Immature natural killer cell (primary cell): ENCODE measurements around the gene LCE5A. TPM values are rescaled to one million over a fixed set of nuclear protein-coding genes. Genes with fewer than 3 reads are reported as not detected.
"Not testable (repeated sequence)": the region's sequence is repeated elsewhere in the genome, so short reads cannot be mapped to it uniquely, and the experiment has no call there.

Source experiments
- DNase-seq, 3 donors: peaks; one replicate each; pipeline ENCODE4 v3.0.0; 2022; ENCODE audit warnings: mixed read lengths in 1 of 3
- H3K27ac Mint-ChIP-seq, 6 donors: one replicate each; pipeline ENCODE4 v1.8.0; 2020; ENCODE audit warnings: mixed read lengths in 6 of 6, mild to moderate bottlenecking in 5 of 6, inconsistent platforms in 4 of 6, moderate library complexity in 3 of 6
- H3K27me3 Mint-ChIP-seq, 3 donors: one replicate each; pipeline ENCODE4 v1.8.0; 2020 to 2021; ENCODE audit warnings: low read depth in 3 of 3, mild to moderate bottlenecking in 3 of 3, mixed read lengths in 3 of 3, moderate library complexity in 3 of 3, inconsistent platforms in 1 of 3
- H3K36me3 Mint-ChIP-seq, 3 donors: one replicate each; pipeline ENCODE4 v1.8.0; 2020; ENCODE audit warnings: mixed read lengths in 3 of 3, inconsistent platforms in 2 of 3, mild to moderate bottlenecking in 2 of 3
- H3K4me1 Mint-ChIP-seq, 2 donors: one replicate each; pipeline ENCODE4 v1.8.0; 2020; ENCODE audit warnings: inconsistent platforms in 2 of 2, mild to moderate bottlenecking in 2 of 2, mixed read lengths in 2 of 2, moderate library complexity in 1 of 2
- H3K4me3 Mint-ChIP-seq, 5 donors: one replicate each; pipeline ENCODE4 v1.8.0; 2020; ENCODE audit warnings: mild to moderate bottlenecking in 5 of 5, mixed read lengths in 5 of 5, inconsistent platforms in 3 of 5, moderate library complexity in 3 of 5
- H3K9me3 Mint-ChIP-seq, 6 donors: one replicate each; pipeline ENCODE4 v1.8.0; 2020; ENCODE audit warnings: mild to moderate bottlenecking in 6 of 6, mixed read lengths in 6 of 6, inconsistent platforms in 4 of 6, moderate library complexity in 3 of 6
- polyA plus RNA-seq, 3 donors: library from polyadenylated mRNA; unstranded; fragments of 300-500 nt; fragmentation: Illumina TruSeq; gene quantifications; one replicate each; pipeline ENCODE4 v1.2.3, GENCODE V29; 2021

LCE5A gene
- polyA plus RNA-seq: not detected

DNA sequence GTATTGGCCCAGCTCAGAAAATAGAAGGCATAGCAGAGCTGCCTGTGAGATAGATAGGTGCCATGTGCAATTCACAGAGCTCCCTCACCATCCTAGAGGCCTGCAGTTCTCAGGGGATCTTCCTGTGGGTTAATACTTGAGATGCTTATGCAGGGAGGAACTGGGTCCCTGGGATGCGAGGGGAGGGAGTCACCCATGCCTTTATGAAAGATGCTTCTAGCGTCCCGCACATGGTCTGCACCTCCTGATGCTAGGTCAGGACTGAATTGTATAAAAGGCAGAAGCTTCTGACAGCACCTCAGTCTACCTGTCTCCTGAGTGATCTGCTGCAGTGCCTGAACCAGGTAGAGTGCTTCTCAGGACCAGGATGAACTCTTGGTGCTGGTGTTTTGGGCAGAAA lies at the start of gene LCE5A:
TSS of gene LCE5A (plus strand) at position 301 of the 400 bp plus-strand sequence. CDS start 732 bp downstream, outside the sequence.
- Mint-ChIP-seq H3K36me3 (no peaks in the 10 kb centered on the region), H3K4me3 (no peak within 1 kb of the TSS), H3K27me3 (peaks cover 7 to 24% (median 18%) of the 10 kb centered on the region in 3 donors), H3K9me3 (peaks cover 0 to 2% (median 0%) of the 10 kb centered on the region in 6 donors), H3K27ac (no peak within 1 kb of the TSS), H3K4me1 (no peaks in the 10 kb centered on the region)
- no peak for DNase-seq

DNA sequence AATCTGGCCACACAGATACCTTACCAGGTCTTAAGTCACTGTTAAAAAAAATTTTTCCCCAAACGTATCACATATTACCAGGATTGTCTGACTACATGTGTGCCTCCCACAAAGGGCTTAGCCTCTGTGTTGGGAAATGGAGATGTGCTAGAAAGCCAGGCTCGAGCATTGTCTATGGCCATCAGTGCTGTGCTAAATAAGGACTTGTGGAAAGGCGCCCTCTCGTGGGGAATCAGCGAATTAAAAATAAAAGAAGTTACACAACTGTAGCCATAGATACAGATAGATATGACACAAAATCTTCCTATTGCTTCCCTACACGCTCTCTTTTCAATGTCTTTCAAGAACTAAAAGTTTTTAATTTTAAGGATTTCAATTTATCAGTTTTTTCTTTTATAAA lies 49.1 kb upstream of the LCE5A start:
- H3K27ac Mint-ChIP-seq: peak overlapping the region in 4 of 6 donors; percentile 28 to 66 (median 44)

DNA sequence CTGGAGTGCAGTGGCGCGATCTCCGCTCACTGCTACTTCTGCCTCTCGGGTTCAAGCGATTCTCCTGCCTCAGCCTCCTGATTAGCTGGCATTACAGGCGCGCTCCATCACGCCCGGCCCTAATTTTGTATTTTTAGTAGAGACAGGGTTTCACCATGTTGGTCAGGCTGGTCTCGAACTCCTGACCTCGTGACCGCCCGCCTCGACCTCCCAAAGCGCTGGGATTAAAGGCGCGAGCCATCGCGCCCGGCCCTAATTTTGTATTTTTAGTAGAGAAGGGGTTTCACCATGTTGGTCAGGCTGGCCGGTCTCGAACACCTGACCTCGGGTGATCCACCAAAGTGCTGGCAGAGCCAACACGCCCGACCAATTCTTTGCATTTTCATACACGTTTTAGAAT lies 48.0 kb upstream of the LCE5A start:
- Mint-ChIP-seq H3K27ac (no peak overlapping the region), H3K4me1 (peaks cover 29 to 35% of the 10 kb centered on the region in 2 donors), H3K4me3 (no peak overlapping the region), H3K36me3 (peaks cover 0 to 4% (median 0%) of the 10 kb centered on the region in 3 donors), H3K9me3 (no peaks in the 10 kb centered on the region), H3K27me3 (peaks cover 5 to 11% (median 9%) of the 10 kb centered on the region in 3 donors)
- DNase-seq: no peak

More for the DNA sequence above, 49.1 kb upstream of the LCE5A start:
- DNase-seq: peak; percentile 49 to 64 (median 57)
- Mint-ChIP-seq H3K9me3 (no peaks in the 10 kb centered on the region), H3K4me3 (peak overlapping the region in 2 of 5 donors; percentile 9 to 65), H3K27me3 (peaks cover 5 to 6% (median 6%) of the 10 kb centered on the region in 3 donors), H3K4me1 (peaks cover 29 to 35% of the 10 kb centered on the region in 2 donors), H3K36me3 (peaks cover 0 to 4% (median 0%) of the 10 kb centered on the region in 3 donors)

GRCh38 chr1:152466217-152466616 lies 44.4 kb upstream of the LCE5A start:
- no peak overlapping the region for H3K27ac Mint-ChIP-seq
- peaks cover 0 to 4% (median 0%) of the 10 kb centered on the region in 3 donors for H3K36me3 Mint-ChIP-seq
- peaks cover 3 to 20% (median 17%) of the 10 kb centered on the region in 3 donors for H3K27me3 Mint-ChIP-seq
- H3K4me1 Mint-ChIP-seq: peaks cover 4 to 5% of the 10 kb centered on the region in 2 donors
- DNase-seq: no peak
- H3K4me3 Mint-ChIP-seq: no peak overlapping the region
- H3K9me3 Mint-ChIP-seq: no peaks in the 10 kb centered on the region

- Mint-ChIP-seq H3K27ac (no peak overlapping the region), H3K27me3 (peaks cover 0 to 5% (median 3%) of the 10 kb centered on the region in 3 donors), H3K36me3 (peaks cover 5 to 6% (median 6%) of the 10 kb centered on the region in 3 donors), H3K4me1 (peaks cover 0 to 2% of the 10 kb centered on the region in 2 donors), H3K9me3 (peaks cover 0 to 29% (median 5%) of the 10 kb centered on the region in 6 donors), H3K4me3 (no peak overlapping the region)
- no peak for DNase-seq
These were observed 36.6 kb upstream of the LCE5A start for GRCh38 chr1:152473887-152474537.

GRCh38 chr1:152479792-152480595 lies 30.6 kb upstream of the LCE5A start:
- DNase-seq: peak; percentile 49 to 66 (median 53)
- Mint-ChIP-seq H3K4me3 (peak overlapping the region in 4 of 5 donors; percentile 31 to 70 (median 58)), H3K36me3 (peaks cover 5 to 6% (median 6%) of the 10 kb centered on the region in 3 donors), H3K9me3 (peaks cover 0 to 25% (median 5%) of the 10 kb centered on the region in 6 donors), H3K27ac (peak overlapping the region; percentile 25 to 92 (median 70)), H3K27me3 (no peaks in the 10 kb centered on the region), H3K4me1 (peaks cover 8 to 15% of the 10 kb centered on the region in 2 donors)

- DNase-seq: no peak
- no peak overlapping the region for H3K4me3 Mint-ChIP-seq
- H3K27me3 Mint-ChIP-seq: no peaks in the 10 kb centered on the region
- H3K27ac Mint-ChIP-seq: no peak overlapping the region
- H3K4me1 Mint-ChIP-seq: peaks cover 8 to 15% of the 10 kb centered on the region in 2 donors
- H3K36me3 Mint-ChIP-seq: peaks cover 2 to 3% (median 3%) of the 10 kb centered on the region in 3 donors
- peaks cover 0 to 8% (median 3%) of the 10 kb centered on the region in 6 donors for H3K9me3 Mint-ChIP-seq
These were observed 28.5 kb upstream of the LCE5A start for GRCh38 chr1:152481869-152482664.

GRCh38 chr1:152486400-152487006 lies 24.1 kb upstream of the LCE5A start:
- Mint-ChIP-seq H3K36me3 (no peaks in the 10 kb centered on the region), H3K27ac (no peak overlapping the region), H3K4me1 (no peaks in the 10 kb centered on the region), H3K4me3 (no peak overlapping the region), H3K27me3 (peaks cover 0 to 7% (median 5%) of the 10 kb centered on the region in 3 donors), H3K9me3 (peaks cover 0 to 5% (median 0%) of the 10 kb centered on the region in 6 donors)
- no peak for DNase-seq

- no peak for DNase-seq
- Mint-ChIP-seq H3K27me3 (peaks cover 0 to 7% (median 5%) of the 10 kb centered on the region in 3 donors), H3K4me1 (no peaks in the 10 kb centered on the region), H3K36me3 (no peaks in the 10 kb centered on the region), H3K9me3 (peaks cover 0 to 5% (median 0%) of the 10 kb centered on the region in 6 donors), H3K4me3 (no peak overlapping the region), H3K27ac (no peak overlapping the region)
These were observed 22.7 kb upstream of the LCE5A start for GRCh38 chr1:152487871-152488270.

- not testable (repeated sequence) for H3K4me3 Mint-ChIP-seq, H3K9me3 Mint-ChIP-seq, H3K27ac Mint-ChIP-seq, DNase-seq, H3K4me1 Mint-ChIP-seq, H3K36me3 Mint-ChIP-seq
- H3K27me3 Mint-ChIP-seq: peaks cover 0 to 14% (median 6%) of the 10 kb centered on the region in 3 donors
These were observed 19.1 kb upstream of the LCE5A start for GRCh38 chr1:152491537-152491936.

- no peaks in the 10 kb centered on the region for H3K4me1 Mint-ChIP-seq
- peaks cover 0 to 1% (median 0%) of the 10 kb centered on the region in 6 donors for H3K9me3 Mint-ChIP-seq
- H3K4me3 Mint-ChIP-seq: no peak overlapping the region
- H3K36me3 Mint-ChIP-seq: no peaks in the 10 kb centered on the region
- no peak for DNase-seq
- H3K27ac Mint-ChIP-seq: no peak overlapping the region
- H3K27me3 Mint-ChIP-seq: peaks cover 0 to 11% (median 1%) of the 10 kb centered on the region in 3 donors
These were observed 15.4 kb upstream of the LCE5A start for GRCh38 chr1:152495066-152495675.

- H3K27me3 Mint-ChIP-seq: peaks cover 0 to 11% (median 1%) of the 10 kb centered on the region in 3 donors
- no peak overlapping the region for H3K27ac Mint-ChIP-seq
- no peak for DNase-seq
- no peaks in the 10 kb centered on the region for H3K4me1 Mint-ChIP-seq
- H3K4me3 Mint-ChIP-seq: no peak overlapping the region
- H3K9me3 Mint-ChIP-seq: no peaks in the 10 kb centered on the region
- H3K36me3 Mint-ChIP-seq: no peaks in the 10 kb centered on the region
These were observed 13.3 kb upstream of the LCE5A start for GRCh38 chr1:152497273-152497672.

- no peak overlapping the region for H3K4me3 Mint-ChIP-seq
- no peak overlapping the region for H3K27ac Mint-ChIP-seq
- no peak for DNase-seq
- no peaks in the 10 kb centered on the region for H3K36me3 Mint-ChIP-seq
- no peaks in the 10 kb centered on the region for H3K4me1 Mint-ChIP-seq
- H3K27me3 Mint-ChIP-seq: peaks cover 0 to 10% (median 4%) of the 10 kb centered on the region in 3 donors
- H3K9me3 Mint-ChIP-seq: no peaks in the 10 kb centered on the region
These were observed 8.9 kb upstream of the LCE5A start for GRCh38 chr1:152501704-152502103.
